GM15510 (cell line): ENCODE measurements around the gene EPN3.

Experiments used
- POLR2A ChIP-seq: IDR thresholded peaks from 3 replicates; pipeline ENCODE4 v1.6.1; 2011; ENCODE audit warnings: borderline replicate concordance; ENCODE audit not compliant: insufficient read length; ENCODE audit errors: extremely low read depth

Gene EPN3

DNA sequence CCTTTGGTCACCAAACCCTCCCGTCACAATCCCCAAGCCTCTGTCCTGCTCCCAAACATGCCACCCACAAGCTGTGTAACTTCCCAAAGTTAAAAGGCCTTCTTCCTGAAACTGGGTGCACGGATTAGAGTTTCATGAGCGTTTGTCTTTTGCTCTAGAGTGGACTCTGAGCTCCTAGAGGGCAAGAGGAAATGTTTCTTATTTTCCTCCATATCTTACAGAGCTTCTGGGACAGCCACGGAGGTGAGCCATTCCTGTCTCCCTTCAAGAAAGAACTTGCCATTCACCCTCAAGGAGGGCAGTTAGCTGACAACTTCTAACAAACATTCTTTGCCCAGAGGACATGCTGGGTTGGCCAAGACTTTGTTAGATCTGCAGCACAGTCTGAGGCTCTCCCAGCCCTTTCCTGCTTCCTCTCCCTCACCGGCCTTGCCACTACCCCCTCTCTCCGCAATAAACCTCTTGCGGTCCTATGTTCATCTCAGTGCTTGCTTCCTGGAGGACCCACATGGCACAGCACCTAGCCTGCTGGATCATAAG lies 26.9 kb upstream of the EPN3 start:
- TF ChIP-seq POLR2A, result no peak

DNA sequence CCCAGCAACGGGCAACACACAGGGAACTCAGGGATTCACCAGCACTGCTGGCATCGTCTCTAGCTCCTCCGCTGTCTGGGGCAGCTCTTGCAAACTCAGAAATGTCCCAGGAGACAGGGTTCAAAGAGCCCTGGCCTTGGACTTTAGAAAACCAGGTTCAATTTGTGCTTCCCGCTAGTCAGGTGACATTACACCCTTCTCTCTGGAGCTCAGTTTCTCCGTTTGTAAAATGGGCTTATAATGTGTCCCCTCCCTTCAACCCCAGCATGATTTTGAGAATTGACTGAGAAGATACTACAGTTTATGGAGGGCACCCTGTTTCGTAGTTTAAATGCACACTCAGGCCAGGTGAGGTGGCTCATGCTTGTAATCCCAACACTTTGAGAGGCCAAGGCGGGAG lies 26.2 kb upstream of the EPN3 start:
- TF ChIP-seq POLR2A, result no peak

DNA sequence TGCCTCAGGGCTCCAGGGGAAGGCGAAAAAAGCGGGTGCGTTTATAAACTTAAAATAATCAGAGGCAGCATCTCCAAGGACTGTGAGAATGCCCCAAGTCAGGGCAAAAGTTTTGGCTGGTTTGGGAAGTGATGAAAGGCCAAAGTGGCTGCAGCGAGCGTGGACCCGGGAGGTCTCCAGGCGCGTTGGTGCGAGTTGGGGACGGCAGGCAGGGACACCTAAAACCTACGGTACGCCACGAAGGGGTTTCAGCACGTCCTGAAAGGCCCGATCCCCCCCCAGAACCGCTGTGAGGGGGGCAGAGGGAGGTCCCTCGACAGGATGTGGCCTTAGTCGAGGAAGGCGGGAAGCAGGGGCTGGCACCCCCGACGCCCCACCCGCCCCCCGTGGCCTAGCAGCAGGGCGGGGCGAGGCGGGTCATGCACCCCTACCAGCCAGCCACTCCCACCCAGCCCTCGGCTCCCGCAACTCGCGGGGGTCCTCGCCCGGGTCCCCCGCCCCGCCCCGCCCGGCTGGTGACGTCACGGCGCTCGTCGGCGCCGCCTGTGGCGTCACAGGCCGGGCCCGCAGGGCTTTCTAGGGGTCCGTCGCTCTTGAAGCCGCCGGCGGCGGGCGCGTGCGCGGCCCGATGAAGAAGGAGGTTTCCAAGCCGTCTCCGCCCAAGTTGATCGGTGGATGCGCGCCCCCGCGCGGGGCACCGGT lies 24.5 kb upstream of the EPN3 start, which contains the start of gene MYCBPAP:
TSS of gene MYCBPAP (plus strand) at position 569 of the 702 bp plus-strand sequence. CDS start 236 bp downstream, outside the sequence.
- TF ChIP-seq POLR2A, result peak; percentile 50

DNA sequence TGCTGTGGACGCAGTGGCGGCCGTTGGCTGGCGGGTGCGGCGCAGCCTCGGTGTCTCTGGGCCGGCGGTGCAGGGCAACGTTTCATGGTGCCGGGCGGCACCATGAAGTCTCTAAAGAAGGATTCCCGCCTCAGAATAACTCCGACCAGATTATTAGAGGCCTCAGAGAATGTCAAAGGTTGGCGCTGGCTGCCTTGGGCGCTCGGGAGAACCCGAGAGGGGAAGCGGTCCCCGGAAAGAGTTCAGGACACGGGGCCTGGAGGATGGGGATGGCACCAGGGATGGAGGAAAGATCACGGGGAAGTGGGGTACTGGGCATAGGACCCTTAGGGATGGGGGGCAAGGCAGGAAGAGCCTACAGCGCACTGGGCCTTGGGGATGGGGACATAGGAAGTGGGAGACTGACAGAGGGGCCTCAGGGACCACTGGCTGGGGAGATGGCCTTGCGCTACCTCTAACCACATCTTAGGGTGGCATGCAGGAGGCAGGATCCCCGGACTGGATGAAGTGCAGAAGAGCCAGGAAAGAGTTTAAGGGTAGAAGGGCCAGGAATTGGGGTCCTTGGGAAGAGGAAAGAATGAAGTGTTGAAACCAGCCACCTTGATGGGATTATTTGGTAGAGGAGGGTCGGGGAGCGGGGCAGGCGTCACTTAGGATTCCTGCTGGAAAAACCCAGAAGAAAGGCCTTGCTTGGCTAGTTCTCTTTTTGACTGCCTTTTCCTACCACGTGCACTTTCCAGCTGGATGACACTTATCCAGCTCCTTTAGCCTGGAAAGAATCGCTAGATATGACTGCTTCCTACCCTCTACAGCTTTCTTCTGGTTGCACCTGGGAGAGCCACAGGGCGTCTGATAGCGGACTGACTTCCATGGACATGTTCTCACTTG lies 23.7 kb upstream of the EPN3 start:
- TF ChIP-seq POLR2A, result no peak

DNA sequence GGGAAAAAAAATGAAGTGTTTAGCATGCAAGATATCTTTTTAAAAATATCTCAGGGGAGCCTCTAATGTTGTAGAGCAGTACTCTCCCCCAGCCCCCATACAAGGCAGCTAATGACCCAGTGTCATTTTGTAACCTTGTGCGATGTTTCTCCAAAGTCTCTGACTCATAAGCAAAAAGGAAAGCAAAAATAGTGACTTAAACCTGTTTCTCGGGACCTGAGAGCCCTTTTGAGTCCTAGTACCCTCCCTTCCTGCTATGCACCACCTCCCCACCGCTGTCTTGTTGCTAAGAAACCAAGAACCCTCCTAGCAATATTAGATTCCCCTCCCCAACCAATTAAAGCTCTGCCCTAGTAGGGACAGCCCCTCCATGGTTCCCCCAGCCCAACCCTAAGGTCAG lies 21.5 kb upstream of the EPN3 start:
- TF ChIP-seq POLR2A, result no peak

DNA sequence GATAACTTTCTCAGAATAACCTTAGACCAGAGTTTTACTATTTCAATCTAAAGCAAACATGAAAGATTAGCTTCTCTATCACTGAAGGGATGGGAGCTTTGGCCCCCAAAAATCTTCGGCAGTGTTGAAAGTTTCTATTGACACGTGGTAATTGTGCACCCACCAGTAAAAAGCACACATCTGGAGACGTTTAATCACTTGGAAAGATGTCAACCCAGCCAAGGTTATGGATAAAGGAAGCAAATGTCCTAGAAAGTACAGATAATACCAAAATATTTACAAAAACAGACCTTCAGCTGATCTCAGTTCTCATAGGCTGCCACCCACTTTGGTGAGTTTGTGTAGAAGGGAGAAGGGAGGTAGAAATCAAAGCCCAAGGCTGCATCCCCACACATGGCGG lies 19.0 kb upstream of the EPN3 start:
- no peak for TF ChIP-seq POLR2A

DNA sequence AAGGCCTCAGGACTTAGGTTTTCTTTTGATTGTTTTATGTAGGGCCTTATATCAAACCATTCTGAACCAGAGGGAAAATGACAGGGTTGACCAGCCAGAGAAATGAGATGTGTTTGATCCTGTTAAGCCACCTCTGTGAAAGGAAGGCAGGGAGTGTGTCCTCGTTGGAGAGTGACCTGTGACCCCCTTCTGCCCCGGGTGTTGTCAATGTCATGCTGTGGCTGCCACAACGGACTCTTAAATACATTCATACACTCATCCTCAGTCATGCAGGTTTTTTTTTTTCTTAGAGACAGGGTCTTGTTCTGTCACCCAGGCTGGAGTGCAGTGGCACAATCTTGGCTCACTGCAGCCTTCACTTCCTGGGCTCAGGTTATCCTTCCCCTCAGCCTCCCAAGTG lies 18.1 kb upstream of the EPN3 start:
- no peak for TF ChIP-seq POLR2A

DNA sequence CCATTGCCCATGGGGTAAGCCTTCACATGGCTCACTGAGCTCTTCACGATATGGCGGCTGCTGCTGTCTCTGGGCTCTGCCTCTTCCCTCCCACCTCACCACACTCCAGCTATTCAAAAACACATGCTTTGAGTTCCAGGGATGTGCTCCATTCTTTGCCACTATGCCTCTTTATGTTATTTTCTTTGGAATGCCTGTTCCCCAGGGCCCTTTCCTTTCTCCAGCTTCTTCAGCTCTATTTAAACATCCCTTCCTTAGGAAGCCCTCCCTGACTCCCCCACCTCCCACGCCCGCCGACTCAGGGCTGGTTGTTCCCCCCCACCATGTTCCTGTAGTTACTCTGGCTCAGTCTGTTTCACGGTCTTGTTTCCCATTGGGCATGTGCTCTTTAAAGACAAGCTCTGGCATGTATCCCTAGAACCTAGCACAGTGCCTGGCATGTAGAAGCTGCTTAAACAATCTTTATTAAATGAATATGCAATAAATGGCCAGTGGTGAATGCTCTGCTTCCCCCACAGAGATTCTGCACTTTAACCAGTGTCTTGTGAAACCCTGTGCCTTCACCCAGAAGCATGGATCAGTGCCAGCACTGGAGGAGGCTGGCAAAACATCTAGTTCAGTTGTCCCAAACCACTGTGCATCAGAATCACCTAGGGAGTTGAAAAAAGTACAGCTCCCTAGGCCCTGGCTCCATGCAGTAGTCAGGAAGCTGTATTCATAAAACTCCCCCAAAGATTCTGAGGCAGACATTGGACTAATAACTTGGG lies 17.4 kb upstream of the EPN3 start:
- no peak for TF ChIP-seq POLR2A

DNA sequence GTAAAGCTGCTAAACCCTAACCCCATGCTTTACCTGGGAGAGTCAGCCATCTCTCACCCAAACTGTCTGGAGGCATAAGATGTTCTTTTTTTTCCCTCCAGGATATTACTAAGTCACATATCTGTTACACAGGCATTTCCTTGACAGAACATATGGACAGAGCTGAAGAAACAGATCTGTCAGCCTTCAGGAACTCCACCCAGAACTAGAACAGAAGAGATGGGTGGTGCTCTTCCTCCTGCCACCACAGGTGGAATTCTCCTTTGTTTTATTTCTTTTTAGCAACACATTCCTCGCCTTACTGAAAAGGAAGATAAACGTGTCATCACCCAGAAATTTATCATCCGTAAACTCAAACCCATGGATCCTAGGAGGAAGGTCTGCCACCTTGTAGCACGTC lies 15.5 kb upstream of the EPN3 start:
- TF ChIP-seq POLR2A, result no peak

DNA sequence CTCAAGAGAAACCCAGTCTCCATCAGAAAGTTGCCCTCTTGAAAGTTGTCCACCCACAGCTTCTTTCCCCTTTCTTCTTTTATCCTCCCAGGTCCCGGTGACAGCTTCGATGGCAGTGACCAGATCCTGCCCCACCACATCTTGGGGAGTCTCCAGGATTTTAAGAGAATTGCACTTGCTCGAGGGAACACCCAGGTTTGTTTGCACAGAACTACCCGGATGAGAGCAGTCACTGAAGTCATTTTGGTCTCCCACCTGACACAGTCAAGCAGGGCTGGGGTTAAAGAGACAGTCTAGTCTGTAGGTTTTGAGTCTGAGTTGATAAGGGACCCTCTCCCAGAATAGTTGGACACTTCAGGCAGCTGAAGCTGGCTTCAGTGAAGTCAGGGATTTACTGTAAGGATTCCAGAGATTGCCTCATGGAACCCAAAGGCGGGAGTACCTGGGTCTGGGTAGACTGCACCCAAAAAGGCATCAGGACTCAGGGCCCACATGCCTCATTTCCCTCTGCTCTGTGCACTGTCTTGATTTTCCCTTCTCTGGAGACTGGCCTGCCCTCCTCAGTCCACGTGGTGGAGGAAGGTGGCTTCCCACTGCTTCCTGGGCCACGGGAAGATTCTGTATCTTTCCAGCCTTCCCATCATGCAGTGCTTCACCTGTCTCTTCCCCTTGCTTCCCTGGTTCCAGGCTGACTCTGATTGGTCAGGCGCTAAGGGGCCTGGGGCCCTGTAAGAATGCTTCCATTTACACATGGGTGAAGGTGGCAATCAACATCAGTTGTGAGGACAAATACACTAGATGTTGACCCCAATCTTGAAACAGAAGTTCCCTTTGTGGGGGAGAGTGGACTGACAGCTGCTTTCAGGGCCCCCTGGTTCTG lies 14.8 kb upstream of the EPN3 start:
- TF ChIP-seq POLR2A, result no peak

DNA sequence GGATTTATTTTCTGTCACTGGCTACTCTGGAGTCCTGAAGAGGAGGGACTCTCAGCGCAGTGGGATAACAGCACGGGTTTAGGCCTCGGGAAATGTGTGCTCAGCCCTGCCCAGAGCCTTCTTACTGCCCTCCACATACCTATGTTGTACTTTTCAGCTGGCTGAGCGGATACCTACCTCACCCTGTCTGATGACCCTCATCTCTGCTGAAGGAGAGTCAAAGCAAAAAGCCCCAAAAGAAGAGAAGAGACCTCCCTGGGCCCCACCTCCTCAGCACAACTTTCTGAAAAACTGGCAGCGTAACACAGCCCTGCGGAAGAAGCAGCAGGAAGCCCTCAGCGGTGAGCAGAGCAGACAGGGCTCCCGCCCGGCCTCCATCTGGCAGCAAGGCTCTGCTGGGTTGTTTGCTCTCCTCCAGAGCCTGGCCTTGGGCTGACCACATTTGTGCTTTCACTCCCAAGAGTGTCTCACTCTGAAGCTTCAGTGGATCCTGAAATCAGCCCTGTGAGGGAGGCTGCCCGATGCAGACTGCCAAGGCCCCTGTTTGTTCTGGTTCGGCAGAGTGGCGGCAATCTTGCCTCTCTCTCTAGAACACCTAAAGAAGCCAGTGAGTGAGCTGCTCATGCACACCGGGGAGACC lies 14.0 kb upstream of the EPN3 start:
- TF ChIP-seq POLR2A, result no peak

DNA sequence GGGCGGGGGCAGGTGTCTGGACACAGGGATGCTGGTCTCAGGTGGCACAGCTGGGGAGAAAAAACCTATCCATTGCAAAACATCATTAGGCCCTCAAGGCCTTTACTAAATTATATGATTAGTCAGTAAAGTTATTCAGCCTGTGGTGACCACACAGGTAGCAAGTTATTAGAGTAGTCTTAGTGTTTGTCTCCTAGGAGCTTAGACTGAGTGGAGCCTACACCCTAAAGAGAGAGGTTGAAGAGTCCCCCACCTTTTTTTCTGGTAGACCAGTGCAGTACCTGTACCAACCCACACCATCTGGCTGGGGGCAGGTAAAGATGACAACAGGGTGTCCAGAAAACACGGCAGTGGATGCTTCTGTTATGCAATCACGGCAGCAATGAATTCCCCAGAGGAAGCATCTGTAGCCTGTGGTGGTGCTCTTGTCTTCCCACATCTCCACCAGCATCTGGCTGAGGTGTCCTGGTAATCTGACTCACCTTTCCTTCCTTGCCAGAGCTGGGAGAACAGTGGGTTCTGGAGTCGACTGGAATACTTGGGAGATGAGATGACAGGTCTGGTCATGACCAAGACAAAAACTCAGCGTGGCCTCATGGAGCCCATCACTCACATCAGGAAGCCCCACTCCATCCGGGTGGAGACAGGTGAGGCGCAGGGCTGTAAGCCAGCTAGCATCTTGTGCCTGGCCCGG lies 13.2 kb upstream of the EPN3 start:
- TF ChIP-seq POLR2A, result no peak

DNA sequence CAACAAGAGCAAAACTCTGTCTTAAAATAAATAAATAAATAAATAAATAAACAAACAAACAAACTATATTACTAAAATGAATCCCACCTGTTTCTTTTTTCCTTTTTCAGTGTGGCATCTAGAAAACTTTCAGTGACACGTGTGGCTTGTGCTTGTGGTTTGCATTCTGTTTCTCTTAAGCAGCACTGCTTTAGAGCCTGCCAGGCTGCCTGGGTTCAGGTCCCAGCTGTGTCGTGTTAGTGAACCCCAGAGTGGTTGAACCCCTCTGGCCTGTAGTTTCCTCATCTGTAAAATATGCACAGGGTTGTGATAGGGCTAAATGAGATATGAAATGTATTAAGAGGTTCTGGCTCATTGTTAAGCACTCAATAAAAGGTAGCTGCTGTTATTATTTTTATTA lies 12.1 kb upstream of the EPN3 start:
- no peak for TF ChIP-seq POLR2A
